Duodenal mucosa (tissue), 2 donors: Measurements from ENCODE around the gene RETNLB.

ENCODE experiments used
- H3K27ac ChIP-seq: one replicate; pipeline ENCODE4 v1.7.0; 2013; ENCODE audit warnings: low read depth, low read length
- H3K27me3 ChIP-seq, 2 donors: one replicate each; pipeline ENCODE4 v1.7.0; 2013; ENCODE audit warnings: low read length in 2 of 2, control low read depth in 1 of 2; ENCODE audit not compliant: insufficient read depth in 2 of 2, control insufficient read depth in 1 of 2
- H3K36me3 ChIP-seq, 2 donors: one replicate each; pipeline ENCODE4 v1.7.0; 2013; ENCODE audit warnings: low read length in 2 of 2, control low read depth in 1 of 2; ENCODE audit not compliant: insufficient read depth in 2 of 2, control insufficient read depth in 1 of 2
- H3K4me1 ChIP-seq, 2 donors: one replicate each; pipeline ENCODE4 v1.7.0; 2013; ENCODE audit warnings: low read length in 2 of 2, control low read depth in 1 of 2; ENCODE audit not compliant: insufficient read depth in 2 of 2, control insufficient read depth in 1 of 2
- H3K4me3 ChIP-seq, 2 donors: one replicate each; pipeline ENCODE4 v1.7.0; 2013; ENCODE audit warnings: low read length in 2 of 2, low read depth in 1 of 2
- H3K9ac ChIP-seq, 2 donors: one replicate each; pipeline ENCODE4 v1.7.0; 2013; ENCODE audit warnings: low read length in 2 of 2, low read depth in 1 of 2
- H3K9me3 ChIP-seq, 2 donors: one replicate each; pipeline ENCODE4 v1.7.0; 2013; ENCODE audit warnings: low read length in 2 of 2, control low read depth in 1 of 2; ENCODE audit not compliant: control insufficient read depth in 1 of 2

RETNLB gene

DNA sequence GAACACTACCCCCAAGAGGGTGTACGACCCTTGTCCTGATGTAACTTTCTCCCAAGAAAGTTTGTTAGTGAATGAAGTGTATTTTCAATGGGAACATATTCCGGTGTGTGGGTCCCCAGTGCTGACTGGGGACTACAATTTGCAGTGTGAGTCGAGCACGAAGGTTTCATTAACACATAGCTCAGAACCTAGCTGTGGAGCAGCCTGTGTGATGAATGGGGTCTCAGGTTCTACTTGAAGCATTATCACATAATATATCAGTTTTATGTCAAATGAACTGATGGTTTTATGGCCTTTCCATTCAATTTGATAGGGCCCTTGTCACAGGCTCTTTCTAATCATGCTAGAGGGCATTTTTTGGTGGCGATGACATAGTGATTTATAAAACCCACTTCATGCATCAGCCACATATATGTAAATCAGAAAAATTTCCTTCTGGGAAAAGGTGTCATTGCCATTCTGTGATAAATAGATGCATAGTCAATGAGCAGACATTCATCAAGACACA is 44.1 kb downstream of the RETNLB start:
- Histone ChIP-seq H3K27me3 (no peaks in the 10 kb centered on the region), H3K27ac (no peak overlapping the region), H3K4me3 (no peak overlapping the region), H3K9me3 (no peaks in the 10 kb centered on the region), H3K4me1 (no peaks in the 10 kb centered on the region), H3K36me3 (no peaks in the 10 kb centered on the region), H3K9ac (no peak overlapping the region)
